ENCODE results near the gene FBH1.

The FBH1 gene

DNA sequence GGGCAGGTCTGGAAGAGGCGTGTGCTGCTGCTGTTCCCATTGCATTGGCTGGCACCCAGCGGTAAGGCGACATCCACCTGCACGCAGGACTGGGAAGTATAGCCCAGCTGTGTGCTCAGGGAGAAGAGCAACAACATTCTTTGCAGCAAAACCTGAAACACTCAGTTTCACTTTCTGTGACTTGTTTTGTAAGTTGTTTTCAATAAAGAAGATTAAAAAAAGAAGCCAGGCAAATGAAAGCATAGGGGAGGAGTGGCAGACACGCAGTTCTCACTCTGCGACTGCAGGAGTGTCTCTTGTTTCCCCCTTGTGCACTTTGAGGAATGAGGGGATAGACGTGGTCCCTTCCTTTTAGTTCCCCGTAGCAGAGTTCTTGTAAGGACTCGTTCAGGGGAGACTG, 5.8 kb downstream of the FBH1 start:
- Histone ChIP-seq H3K27ac (no peak overlapping the region), H3K4me1 (ENCODE audit: control insufficient read depth in 1 of 2, insufficient read depth in 1 of 2, low read depth in 1 of 2, low read length in 1 of 2) (peaks cover 3 to 4% of the 10 kb centered on the region in 2 experiments), H3K4me3 (ENCODE audit: low read depth in 1 of 2, low read length in 1 of 2) (no peak overlapping the region), H3K9me3 (no peaks in the 10 kb centered on the region), H3K36me3 (peaks cover 26% of the 10 kb centered on the region), H3K27me3 (no peaks in the 10 kb centered on the region)
- TF ChIP-seq, protein P1, sequence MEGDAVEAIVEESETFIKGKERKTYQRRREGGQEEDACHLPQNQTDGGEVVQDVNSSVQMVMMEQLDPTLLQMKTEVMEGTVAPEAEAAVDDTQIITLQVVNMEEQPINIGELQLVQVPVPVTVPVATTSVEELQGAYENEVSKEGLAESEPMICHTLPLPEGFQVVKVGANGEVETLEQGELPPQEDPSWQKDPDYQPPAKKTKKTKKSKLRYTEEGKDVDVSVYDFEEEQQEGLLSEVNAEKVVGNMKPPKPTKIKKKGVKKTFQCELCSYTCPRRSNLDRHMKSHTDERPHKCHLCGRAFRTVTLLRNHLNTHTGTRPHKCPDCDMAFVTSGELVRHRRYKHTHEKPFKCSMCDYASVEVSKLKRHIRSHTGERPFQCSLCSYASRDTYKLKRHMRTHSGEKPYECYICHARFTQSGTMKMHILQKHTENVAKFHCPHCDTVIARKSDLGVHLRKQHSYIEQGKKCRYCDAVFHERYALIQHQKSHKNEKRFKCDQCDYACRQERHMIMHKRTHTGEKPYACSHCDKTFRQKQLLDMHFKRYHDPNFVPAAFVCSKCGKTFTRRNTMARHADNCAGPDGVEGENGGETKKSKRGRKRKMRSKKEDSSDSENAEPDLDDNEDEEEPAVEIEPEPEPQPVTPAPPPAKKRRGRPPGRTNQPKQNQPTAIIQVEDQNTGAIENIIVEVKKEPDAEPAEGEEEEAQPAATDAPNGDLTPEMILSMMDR (IDR thresholded peaks at IDR 0.05), result no peak

DNA sequence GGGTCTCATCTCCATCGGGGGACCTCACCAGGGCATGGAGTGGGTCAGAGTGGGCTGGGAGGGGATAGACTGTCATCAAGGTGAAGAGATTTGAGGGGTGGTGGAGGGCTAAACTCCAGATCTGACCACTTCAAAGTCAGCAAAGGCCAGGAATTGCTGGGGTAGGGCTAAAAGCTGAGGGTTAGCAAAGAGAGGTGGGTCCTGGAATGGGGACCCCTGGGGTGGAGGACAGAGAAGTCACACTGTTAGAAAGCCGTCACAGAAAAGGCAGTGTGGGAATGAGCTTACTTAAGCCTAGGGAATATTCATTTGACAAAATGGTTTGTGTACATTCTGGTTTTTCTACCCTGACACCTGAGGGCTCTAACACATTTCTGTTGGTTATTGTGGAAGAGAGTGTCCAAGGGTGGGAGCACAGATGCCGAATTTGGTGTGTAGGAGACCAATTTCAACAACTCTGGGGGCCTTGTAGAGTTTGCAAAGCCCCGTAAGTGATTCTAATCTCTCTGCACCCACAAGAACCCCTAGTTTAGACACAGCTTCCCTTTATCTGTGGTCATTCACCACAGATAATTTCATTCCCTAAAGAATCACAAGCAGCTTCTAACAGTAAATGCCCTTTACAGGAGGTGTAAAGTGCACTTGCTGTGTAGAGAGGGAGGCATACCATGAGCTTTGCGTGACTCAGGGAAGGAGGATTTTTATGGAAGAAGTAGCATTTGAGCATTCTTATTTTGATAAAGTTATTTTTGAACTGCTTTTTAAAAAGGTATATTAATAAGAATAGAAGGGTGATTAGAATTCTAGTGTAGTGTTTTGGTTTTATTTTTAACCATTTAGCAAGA, 6.4 kb downstream of the FBH1 start:
- Histone ChIP-seq H3K27ac (no peak overlapping the region), H3K36me3 (peaks cover 26% of the 10 kb centered on the region), H3K27me3 (no peaks in the 10 kb centered on the region), H3K4me3 (ENCODE audit: low read depth in 1 of 2, low read length in 1 of 2) (no peak overlapping the region), H3K9me3 (no peaks in the 10 kb centered on the region), H3K4me1 (ENCODE audit: control insufficient read depth in 1 of 2, insufficient read depth in 1 of 2, low read depth in 1 of 2, low read length in 1 of 2) (no peaks in the 10 kb centered on the region)
- TF ChIP-seq, protein P1 (IDR thresholded peaks at IDR 0.05), result no peak

DNA sequence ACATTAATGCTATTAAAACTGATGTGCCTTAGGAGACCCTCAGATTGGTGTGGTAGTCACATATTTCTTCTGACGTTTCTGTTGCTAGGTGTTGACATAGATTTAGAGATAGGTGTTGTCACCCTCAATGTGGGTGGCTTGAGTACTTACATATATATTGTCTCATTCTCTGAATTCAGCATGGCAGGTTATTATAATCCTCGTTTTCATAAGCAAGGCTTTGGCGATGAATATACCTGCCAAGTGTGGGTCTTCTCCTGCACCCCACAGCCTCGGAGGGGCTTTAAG, 7.0 kb downstream of the FBH1 start:
- Histone ChIP-seq H3K4me3 (ENCODE audit: low read depth in 1 of 2, low read length in 1 of 2) (no peak overlapping the region), H3K27ac (no peak overlapping the region), H3K4me1 (ENCODE audit: control insufficient read depth in 1 of 2, insufficient read depth in 1 of 2, low read depth in 1 of 2, low read length in 1 of 2) (no peaks in the 10 kb centered on the region), H3K36me3 (peaks cover 26% of the 10 kb centered on the region), H3K27me3 (no peaks in the 10 kb centered on the region), H3K9me3 (no peaks in the 10 kb centered on the region)
- TF ChIP-seq, protein P1 (IDR thresholded peaks at IDR 0.05), result no peak

DNA sequence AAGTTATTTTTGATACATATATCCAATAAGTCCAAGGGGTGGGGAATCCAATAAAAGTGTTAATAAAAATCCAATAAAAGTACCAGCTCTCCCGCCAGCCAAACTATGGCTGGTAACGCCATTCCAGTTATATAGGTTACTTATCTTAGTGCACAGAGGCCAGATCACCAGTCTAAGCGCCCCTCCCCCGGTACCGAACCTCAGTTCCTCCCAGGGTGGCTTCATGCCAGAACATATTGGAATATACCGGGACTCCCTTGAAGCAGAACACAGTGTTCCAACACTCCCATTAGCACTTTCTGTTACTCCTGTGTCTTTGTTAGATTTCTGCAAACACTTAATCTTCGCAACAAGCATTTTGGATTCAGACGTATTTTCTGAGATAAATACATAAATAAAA, 7.5 kb downstream of the FBH1 start:
- TF ChIP-seq, protein P1 (IDR thresholded peaks at IDR 0.05), result no peak

DNA sequence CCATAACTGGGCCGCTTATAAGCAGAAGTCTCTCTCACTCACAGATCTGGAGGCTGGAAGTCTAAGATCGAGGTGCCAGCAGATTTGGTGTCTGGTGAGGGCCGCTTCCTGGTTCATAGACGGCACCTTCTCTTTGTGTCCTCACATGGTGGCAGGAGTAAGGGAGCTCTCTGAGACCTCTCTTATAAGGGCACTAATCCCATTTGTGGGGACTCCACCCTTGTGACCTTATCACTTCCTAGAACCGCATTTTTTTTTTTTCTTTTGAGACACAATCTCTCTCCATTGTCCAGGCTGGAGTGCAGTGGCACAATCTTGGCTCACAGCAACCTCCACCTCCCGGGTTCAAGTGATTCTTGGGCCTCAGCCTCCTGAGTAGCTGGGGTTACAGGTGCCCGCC, 8.1 kb downstream of the FBH1 start:
- Histone ChIP-seq H3K27me3 (no peaks in the 10 kb centered on the region), H3K9me3 (no peaks in the 10 kb centered on the region), H3K36me3 (peaks cover 26% of the 10 kb centered on the region), H3K27ac (no peak overlapping the region), H3K4me3 (ENCODE audit: low read depth in 1 of 2, low read length in 1 of 2) (no peak overlapping the region), H3K4me1 (ENCODE audit: control insufficient read depth in 1 of 2, insufficient read depth in 1 of 2, low read depth in 1 of 2, low read length in 1 of 2) (no peaks in the 10 kb centered on the region)
- TF ChIP-seq, protein P1 (IDR thresholded peaks at IDR 0.05), result no peak

More for the DNA sequence above, 7.5 kb downstream of the FBH1 start:
- Histone ChIP-seq H3K36me3 (peaks cover 26% of the 10 kb centered on the region), H3K27ac (no peak overlapping the region), H3K27me3 (no peaks in the 10 kb centered on the region), H3K4me1 (ENCODE audit: control insufficient read depth in 1 of 2, insufficient read depth in 1 of 2, low read depth in 1 of 2, low read length in 1 of 2) (no peaks in the 10 kb centered on the region), H3K4me3 (ENCODE audit: low read depth in 1 of 2, low read length in 1 of 2) (no peak overlapping the region), H3K9me3 (no peaks in the 10 kb centered on the region)
